Nephron progenitor cell (in vitro differentiated cells): ENCODE measurements around the gene MAPK7.

ENCODE experiments used
- DNase-seq: peaks from one replicate; pipeline ENCODE4 v3.0.0; 2021
- H3K27ac Mint-ChIP-seq: 2 replicates; pipeline ENCODE4 v1.8.0; 2021; ENCODE audit warnings: mild to moderate bottlenecking, moderate library complexity, mixed read lengths
- H3K27me3 Mint-ChIP-seq: 2 replicates; pipeline ENCODE4 v1.8.0; 2021; ENCODE audit warnings: mild to moderate bottlenecking, low read depth, mixed read lengths; ENCODE audit not compliant: poor library complexity
- H3K36me3 Mint-ChIP-seq: 2 replicates; pipeline ENCODE4 v1.8.0; 2021; ENCODE audit warnings: low read depth, mixed read lengths
- H3K4me1 Mint-ChIP-seq: 2 replicates; pipeline ENCODE4 v1.8.0; 2021; ENCODE audit warnings: mixed read lengths
- H3K4me3 Mint-ChIP-seq: 2 replicates; pipeline ENCODE4 v1.8.0; 2021; ENCODE audit warnings: mild to moderate bottlenecking, moderate library complexity, mixed read lengths
- H3K9me3 Mint-ChIP-seq: 2 replicates; pipeline ENCODE4 v1.8.0; 2021; ENCODE audit warnings: mild to moderate bottlenecking, moderate library complexity, mixed read lengths
- TF ChIP-seq, protein P1 (sequence below): fragments of 200-600 bp; sonication (generic); IDR thresholded peaks from 2 replicates; pipeline ENCODE4 v1.5.0; 2021; ENCODE audit warnings: antibody characterized with exemption

MAPK7 gene

DNA sequence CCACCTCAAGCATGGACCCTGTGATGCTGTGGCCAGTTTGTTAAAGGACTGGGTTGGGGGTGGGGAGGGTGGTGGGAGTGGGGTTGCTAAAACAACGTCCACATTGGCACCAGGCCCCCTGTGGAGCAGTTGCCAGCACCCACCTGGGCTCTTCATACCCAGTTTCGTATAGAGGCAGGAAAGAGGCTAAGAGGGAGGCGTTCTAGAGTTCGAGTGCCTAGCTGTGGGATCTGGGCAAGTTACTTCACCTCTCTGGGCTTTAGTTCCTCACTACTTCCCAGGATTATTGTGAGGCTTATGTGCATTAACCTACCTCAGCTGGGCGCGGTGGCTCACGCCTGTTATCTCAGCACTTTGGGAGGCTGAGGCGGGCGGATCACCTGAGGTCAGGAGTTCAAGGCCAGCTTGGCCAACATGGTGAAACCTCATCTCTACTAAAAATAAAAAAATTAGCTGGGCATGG, 7.3 kb downstream of the MAPK7 start:
- Mint-ChIP-seq H3K27me3 (no peaks in the 10 kb centered on the region), H3K4me1 (peaks cover 61% of the 10 kb centered on the region), H3K4me3 (no peak overlapping the region), H3K36me3 (peaks cover 24% of the 10 kb centered on the region), H3K27ac (no peak overlapping the region), H3K9me3 (no peaks in the 10 kb centered on the region)
- DNase-seq = no peak
- TF ChIP-seq, protein P1, sequence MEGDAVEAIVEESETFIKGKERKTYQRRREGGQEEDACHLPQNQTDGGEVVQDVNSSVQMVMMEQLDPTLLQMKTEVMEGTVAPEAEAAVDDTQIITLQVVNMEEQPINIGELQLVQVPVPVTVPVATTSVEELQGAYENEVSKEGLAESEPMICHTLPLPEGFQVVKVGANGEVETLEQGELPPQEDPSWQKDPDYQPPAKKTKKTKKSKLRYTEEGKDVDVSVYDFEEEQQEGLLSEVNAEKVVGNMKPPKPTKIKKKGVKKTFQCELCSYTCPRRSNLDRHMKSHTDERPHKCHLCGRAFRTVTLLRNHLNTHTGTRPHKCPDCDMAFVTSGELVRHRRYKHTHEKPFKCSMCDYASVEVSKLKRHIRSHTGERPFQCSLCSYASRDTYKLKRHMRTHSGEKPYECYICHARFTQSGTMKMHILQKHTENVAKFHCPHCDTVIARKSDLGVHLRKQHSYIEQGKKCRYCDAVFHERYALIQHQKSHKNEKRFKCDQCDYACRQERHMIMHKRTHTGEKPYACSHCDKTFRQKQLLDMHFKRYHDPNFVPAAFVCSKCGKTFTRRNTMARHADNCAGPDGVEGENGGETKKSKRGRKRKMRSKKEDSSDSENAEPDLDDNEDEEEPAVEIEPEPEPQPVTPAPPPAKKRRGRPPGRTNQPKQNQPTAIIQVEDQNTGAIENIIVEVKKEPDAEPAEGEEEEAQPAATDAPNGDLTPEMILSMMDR = no peak

DNA sequence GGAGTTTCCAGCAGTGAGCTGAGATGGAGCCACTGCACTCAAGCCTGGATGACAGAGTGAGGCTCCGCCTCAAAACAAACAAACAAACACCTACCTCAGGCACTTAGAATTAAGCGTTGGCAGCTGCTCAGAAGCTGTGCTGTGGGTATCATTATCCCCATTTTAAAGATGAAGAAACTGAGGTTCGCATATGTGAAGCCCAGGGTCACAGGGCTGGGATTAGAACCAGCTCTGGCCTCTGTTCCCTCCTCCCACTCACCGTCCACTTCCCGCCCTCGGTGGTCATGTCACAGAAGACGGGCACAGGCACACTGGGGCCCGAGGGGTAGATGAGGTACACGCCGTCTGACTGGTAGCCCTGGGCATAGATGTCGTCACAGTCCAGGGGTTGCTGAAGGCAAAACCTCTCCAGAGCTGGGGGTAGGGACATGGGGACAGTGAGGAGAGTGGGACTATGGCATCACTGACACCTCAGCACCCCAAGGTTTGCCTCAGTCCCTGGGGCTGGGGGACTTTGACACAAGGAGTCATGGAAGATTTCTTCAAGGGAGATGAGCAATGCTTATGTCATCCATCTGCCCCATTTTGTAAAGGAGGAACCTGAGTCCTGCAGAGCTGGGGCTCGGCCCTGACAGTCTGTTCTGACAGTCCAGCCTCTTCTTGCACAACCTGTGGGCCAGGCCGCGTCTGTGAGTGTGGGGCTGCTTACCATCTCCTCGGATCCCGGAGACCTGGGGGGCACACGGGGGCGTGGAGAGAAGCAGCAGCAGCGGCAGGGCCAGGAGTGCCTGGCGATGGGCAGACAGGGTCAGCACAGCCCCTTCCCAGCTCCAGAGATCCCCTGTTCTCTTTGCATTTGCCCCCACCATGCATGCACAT, 8.0 kb downstream of the MAPK7 start:
- TF ChIP-seq, protein P1 = no peak
- peaks cover 16% of the 10 kb centered on the region for H3K36me3 Mint-ChIP-seq
- H3K4me1 Mint-ChIP-seq = peaks cover 63% of the 10 kb centered on the region
- no peaks in the 10 kb centered on the region for H3K27me3 Mint-ChIP-seq
- peak; percentile 27 for DNase-seq
- H3K27ac Mint-ChIP-seq = peak overlapping the region; percentile 70
- H3K9me3 Mint-ChIP-seq = no peaks in the 10 kb centered on the region
- peak overlapping the region; percentile 66 for H3K4me3 Mint-ChIP-seq

DNA sequence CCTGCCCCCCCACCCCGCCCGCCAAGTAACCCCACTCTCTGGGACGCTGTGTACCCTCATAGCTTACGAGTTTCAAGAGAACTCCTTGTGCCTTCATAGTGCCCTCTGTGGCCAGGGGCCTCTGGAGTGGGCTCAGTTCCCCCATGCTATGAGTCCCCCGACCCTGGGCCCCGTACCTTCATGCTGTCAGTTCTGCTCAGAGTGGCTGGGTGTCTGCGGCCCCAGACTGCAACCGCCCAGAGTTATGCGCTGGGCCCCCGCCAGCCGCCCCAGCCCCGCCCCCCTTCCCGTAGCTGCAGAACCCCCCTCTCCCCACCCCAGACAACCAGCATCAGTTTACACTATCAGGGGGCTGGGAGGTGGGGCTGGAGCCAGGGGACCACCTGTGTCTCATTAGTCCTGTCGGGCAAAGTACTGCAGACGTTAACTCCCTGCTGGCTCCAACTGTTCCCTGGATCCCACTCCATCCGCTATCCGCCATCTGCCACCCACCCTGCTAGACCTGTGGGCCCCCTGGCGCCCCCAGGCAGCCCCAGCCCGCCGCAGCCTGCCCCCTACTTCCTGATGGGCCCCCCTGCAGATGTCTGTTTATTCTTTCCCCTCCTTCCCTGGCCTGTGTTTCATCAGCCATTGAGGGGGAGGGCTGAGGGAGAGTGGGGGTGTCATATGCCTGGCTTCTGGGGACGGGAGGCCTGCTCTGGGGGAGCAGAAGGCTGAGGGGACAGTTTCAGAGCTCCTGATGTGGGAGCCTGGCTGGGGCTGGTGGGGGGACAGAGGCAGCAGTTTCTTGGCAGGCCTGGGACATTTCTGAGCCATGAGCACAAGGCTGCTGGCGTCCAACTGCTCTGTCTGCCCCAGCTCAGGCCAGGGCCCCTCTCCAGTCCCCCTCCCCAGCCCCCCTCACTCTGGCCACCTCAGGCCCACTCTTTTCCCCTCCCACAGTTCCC, 8.9 kb downstream of the MAPK7 start, which contains the start of gene MFAP4:
TSS of gene MFAP4 (minus strand) at position 217 of the 947 bp plus-strand sequence. CDS start at position 182, 35 bp downstream.
- H3K4me1 Mint-ChIP-seq = peaks cover 72% of the 10 kb centered on the region
- peak; percentile 73 for DNase-seq

DNA sequence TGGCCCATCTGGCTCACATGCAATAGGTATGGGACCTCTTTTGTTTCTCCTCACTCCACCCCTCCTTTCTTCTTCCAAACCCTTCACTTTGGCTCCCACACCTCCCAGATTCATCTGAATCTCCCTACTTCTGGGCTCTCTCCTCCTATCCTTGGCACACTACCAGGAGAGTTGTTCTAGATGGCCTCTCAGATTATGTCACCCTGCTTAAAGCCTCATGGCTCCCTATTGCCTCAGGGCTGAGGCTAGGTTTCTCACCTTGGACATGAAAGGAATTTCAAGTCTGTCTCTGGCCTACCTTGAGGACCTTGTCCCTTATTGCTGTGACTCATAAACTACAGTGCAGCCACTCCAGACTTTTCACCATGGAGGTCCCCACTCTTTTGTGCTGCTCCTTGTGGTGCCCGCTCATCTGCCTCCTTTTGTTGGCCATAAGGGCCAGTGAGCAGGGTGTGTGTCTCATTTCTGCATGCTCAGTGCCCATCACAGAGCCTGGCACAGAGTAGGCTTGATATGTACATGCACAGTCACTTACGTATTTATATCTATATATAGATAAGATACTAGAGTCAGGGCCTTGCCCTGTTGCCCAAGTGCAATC, 9.7 kb downstream of the MAPK7 start:
- peaks cover 76% of the 10 kb centered on the region for H3K4me1 Mint-ChIP-seq
- DNase-seq = no peak
- no peaks in the 10 kb centered on the region for H3K27me3 Mint-ChIP-seq
- peaks cover 16% of the 10 kb centered on the region for H3K36me3 Mint-ChIP-seq
- peak overlapping the region; percentile 85 for H3K27ac Mint-ChIP-seq
- TF ChIP-seq, protein P1 = no peak
- H3K9me3 Mint-ChIP-seq = no peaks in the 10 kb centered on the region
- H3K4me3 Mint-ChIP-seq = peak overlapping the region; percentile 66

More for the DNA sequence above, 8.9 kb downstream of the MAPK7 start, which contains the start of gene MFAP4:
- Mint-ChIP-seq H3K4me3 (peak within 1 kb of the TSS; percentile 66), H3K27me3 (no peaks in the 10 kb centered on the region), H3K27ac (peak within 1 kb of the TSS; percentile 85), H3K9me3 (no peaks in the 10 kb centered on the region), H3K36me3 (peaks cover 16% of the 10 kb centered on the region)
- TF ChIP-seq, protein P1 = no peak
